Smooth muscle cell (in vitro differentiated cells): ENCODE data around the gene DYRK4. TPM values are rescaled to one million over a fixed set of nuclear protein-coding genes. Genes with fewer than 3 reads are reported as not detected.
A peak's percentile ranks its signal among the peaks of the same experiment; 100 is the strongest.

Experiments used
- DNase-seq: peaks from one replicate; lab custom pipeline; 2025; ENCODE audit not compliant: unreplicated experiment; lab: John Stamatoyannopoulos, UW
- H2AFZ ChIP-seq: fragments of 200-600 bp; sonication (generic); 2 replicates; pipeline ENCODE4 v1.6.0; 2016; ENCODE audit warnings: antibody characterized with exemption, low read depth, mild to moderate bottlenecking
- H3F3A ChIP-seq: fragments of 200-600 bp; sonication (generic); 2 replicates; pipeline ENCODE4 v1.6.0; 2017; ENCODE audit warnings: antibody characterized with exemption, low read depth
- H3K27ac ChIP-seq: fragments of 200-600 bp; sonication (generic); 2 replicates; pipeline ENCODE4 v1.5.1; 2016; ENCODE audit warnings: low read depth, mild to moderate bottlenecking
- H3K27me3 ChIP-seq: fragments of 200-600 bp; sonication (generic); 2 replicates; pipeline ENCODE4 v1.6.1; 2016; ENCODE audit warnings: low read depth, mild to moderate bottlenecking
- H3K36me3 ChIP-seq: fragments of 200-600 bp; sonication (generic); 2 replicates; pipeline ENCODE4 v1.5.1; 2016; ENCODE audit warnings: low read depth
- H3K4me1 ChIP-seq: fragments of 200-600 bp; sonication (generic); 2 replicates; pipeline ENCODE4 v1.5.1; 2016; ENCODE audit warnings: low read depth
- H3K4me2 ChIP-seq: fragments of 200-600 bp; sonication (generic); 2 replicates; pipeline ENCODE4 v1.6.0; 2016; ENCODE audit warnings: mild to moderate bottlenecking
- H3K4me3 ChIP-seq: fragments of 200-600 bp; sonication (generic); 2 replicates; pipeline ENCODE4 v1.5.1; 2016; ENCODE audit warnings: mild to moderate bottlenecking
- H3K79me2 ChIP-seq: fragments of 200-600 bp; sonication (generic); 2 replicates; pipeline ENCODE4 v1.6.0; 2016; ENCODE audit warnings: low read depth, mild to moderate bottlenecking
- H3K9ac ChIP-seq: fragments of 200-600 bp; sonication (generic); 2 replicates; pipeline ENCODE4 v1.6.0; 2016; ENCODE audit warnings: low read depth
- H3K9me3 ChIP-seq: fragments of 200-600 bp; sonication (generic); replicated peaks from 2 replicates; pipeline ENCODE4 v1.5.1; 2016; ENCODE audit warnings: low read depth
- H4K20me1 ChIP-seq: fragments of 200-600 bp; sonication (generic); 2 replicates; pipeline ENCODE4 v1.6.0; 2016; ENCODE audit warnings: low read depth
- CTCF ChIP-seq: fragments of 200-600 bp; sonication (generic); IDR thresholded peaks from 2 replicates; pipeline ENCODE4 v1.5.1; 2017; ENCODE audit warnings: borderline replicate concordance, mild to moderate bottlenecking, antibody characterized with exemption; ENCODE audit not compliant: insufficient read depth, poor library complexity, severe bottlenecking
- WGBS: methylation state at CpG from one replicate; pipeline ENCODE4 v1.1.7; 2016; ENCODE audit warnings: low lambda C conversion rate; 5-methylcytosine and 5-hydroxymethylcytosine counted together
- polyA plus RNA-seq: library from polyadenylated mRNA; unstranded; fragments of >200 nt; fragmentation: Nextera tagmentation; extraction: Ambion mirVana; gene quantifications from 2 replicates; pipeline ENCODE4 v1.2.1, GENCODE V29; 2016
- total RNA-seq: library from RNA; depleted of rRNA; stranded (reverse); fragments of >200 nt; gene quantifications from 2 replicates; pipeline ENCODE4 v1.2.3, GENCODE V29; 2014

The DYRK4 gene
- total and polyA plus RNA-seq, 2 experiments from 2014 or later = 27.1 to 61.6 TPM

- Histone ChIP-seq H3K9me3 (no peaks in the 10 kb centered on the region), H3K9ac (no peak overlapping the region), H3K4me3 (no peak overlapping the region), H3F3A (no peaks in the 10 kb centered on the region), H4K20me1 (no peaks in the 10 kb centered on the region), H2AFZ (no peak overlapping the region), H3K4me1 (no peaks in the 10 kb centered on the region), H3K27ac (no peak overlapping the region), H3K4me2 (no peak overlapping the region), H3K27me3 (peaks cover 32% of the 10 kb centered on the region), H3K36me3 (no peaks in the 10 kb centered on the region), H3K79me2 (no peaks in the 10 kb centered on the region)
- WGBS = 47% methylated on average over 5 of the region's 5 CpGs
- DNase-seq = no peak
- TF ChIP-seq CTCF = no peak
These were observed 68.3 kb downstream of the DYRK4 start for GRCh38 chr12:4630262-4630661.

- no peaks in the 10 kb centered on the region for H3K36me3 ChIP-seq
- no peak for DNase-seq
- no peak for TF ChIP-seq CTCF
- no peak overlapping the region for H3K4me3 ChIP-seq
- no peaks in the 10 kb centered on the region for H4K20me1 ChIP-seq
- no peaks in the 10 kb centered on the region for H3K79me2 ChIP-seq
- peaks cover 4% of the 10 kb centered on the region for H3K4me1 ChIP-seq
- H3K27me3 ChIP-seq = peaks cover 11% of the 10 kb centered on the region
- H3K4me2 ChIP-seq = no peak overlapping the region
- H3K9me3 ChIP-seq = no peaks in the 10 kb centered on the region
- H3K9ac ChIP-seq = no peak overlapping the region
- WGBS = 78% methylated on average over 6 of the region's 6 CpGs
- H2AFZ ChIP-seq = no peak overlapping the region
- no peaks in the 10 kb centered on the region for H3F3A ChIP-seq
- no peak overlapping the region for H3K27ac ChIP-seq
These were observed 81.7 kb downstream of the DYRK4 start for GRCh38 chr12:4643747-4644146.

GRCh38 chr12:4645023-4645422 is 83.0 kb downstream of the DYRK4 start:
- Histone ChIP-seq H3K36me3 (no peaks in the 10 kb centered on the region), H3K9ac (no peak overlapping the region), H3K9me3 (no peaks in the 10 kb centered on the region), H3K4me3 (no peak overlapping the region), H3K27ac (no peak overlapping the region), H2AFZ (no peak overlapping the region), H4K20me1 (no peaks in the 10 kb centered on the region), H3K4me2 (no peak overlapping the region), H3F3A (no peaks in the 10 kb centered on the region), H3K4me1 (peaks cover 8% of the 10 kb centered on the region), H3K27me3 (peaks cover 11% of the 10 kb centered on the region), H3K79me2 (peaks cover 9% of the 10 kb centered on the region)
- DNase-seq = no peak
- whole genome bisulfite sequencing = 83% methylated on average over 1 of the region's 1 CpG
- no peak for TF ChIP-seq CTCF

GRCh38 chr12:4648104-4648500 is 86.1 kb downstream of the DYRK4 start:
- TF ChIP-seq CTCF = no peak
- 42% methylated on average over 4 of the region's 4 CpGs for WGBS
- DNase-seq = no peak
- Histone ChIP-seq H3K9ac (peak overlapping the region; percentile 79), H4K20me1 (no peaks in the 10 kb centered on the region), H3K4me3 (peak overlapping the region; percentile 81), H3K9me3 (no peaks in the 10 kb centered on the region), H3K4me2 (peak overlapping the region; percentile 85), H3K27me3 (no peaks in the 10 kb centered on the region), H3F3A (no peaks in the 10 kb centered on the region), H3K4me1 (peaks cover 12% of the 10 kb centered on the region), H3K79me2 (peaks cover 39% of the 10 kb centered on the region), H2AFZ (peak overlapping the region; percentile 96), H3K27ac (peak overlapping the region; percentile 71), H3K36me3 (no peaks in the 10 kb centered on the region)
